ENCODE measurements around the gene BZW1. TPM values are rescaled to one million over a fixed set of nuclear protein-coding genes. Genes with fewer than 3 reads are reported as not detected.
A peak's percentile ranks its signal among the peaks of the same experiment; 100 is the strongest.
"Not testable (repeated sequence)": the region's sequence is repeated elsewhere in the genome, so short reads cannot be mapped to it uniquely, and the experiment has no call there.

Gene BZW1
- polyA plus RNA-seq, 1 of the 3 experiments (the other 2 are of a cell fraction): 131 TPM

GRCh38 chr2:200814917-200815316, 3.2 kb downstream of the BZW1 start:
- no peak overlapping the region for H2AFZ ChIP-seq (ENCODE audit: low read depth)
- H3K36me3 ChIP-seq (replicated peaks in 1 of 2; ENCODE audit: control insufficient read depth in 1 of 2, insufficient read depth in 2 of 2, low read length in 1 of 2): peaks cover 65 to 70% of the 10 kb centered on the region in 2 experiments
- H3K4me1 ChIP-seq (ENCODE audit: control insufficient read depth in 1 of 2, insufficient read depth in 2 of 2, low read depth in 1 of 2, low read length in 1 of 2): peaks cover 12 to 20% of the 10 kb centered on the region in 2 experiments; a peak in 3 of 4 replicates
- TF ChIP-seq MAX (IDR thresholded peaks at IDR 0.05; ENCODE audit: low read depth): no peak
- TF ChIP-seq CTCF (IDR thresholded peaks at IDR 0.05): no peak
- TF ChIP-seq ZBTB33 (IDR thresholded peaks at IDR 0.05; ENCODE audit: borderline replicate concordance, low read depth): no peak
- no peak for TF ChIP-seq RAD21 (IDR thresholded peaks at IDR 0.05; ENCODE audit: low read length)
- TF ChIP-seq PBX3 (IDR thresholded peaks at IDR 0.05): no peak
- no peak for TF ChIP-seq MEF2A (IDR thresholded peaks at IDR 0.05; ENCODE audit: borderline replicate concordance, low read depth)
- TF ChIP-seq SMC3 (IDR thresholded peaks at IDR 0.05; ENCODE audit: low read depth, low read length): no peak
- WGBS (ENCODE audit: low lambda C conversion rate): 100% methylated on average over 1 of the region's 1 CpG
- ChIA-PET CTCF (interaction anchor here (0.7 to 2.2 kb wide), 3 partner anchors 12 to 104 kb away, joined by 3 to 6 read pairs (median 5); no protein-coding TSS in a partner anchor), POLR2A (no interaction called here)
- H3F3A ChIP-seq (replicated peaks; ENCODE audit: insufficient read depth): peaks cover 24% of the 10 kb centered on the region
- H3K79me2 ChIP-seq (ENCODE audit: insufficient read depth): peaks cover 79% of the 10 kb centered on the region
- H3K27ac ChIP-seq (ENCODE audit: low read depth in 2 of 2, low read length in 1 of 2): no peak overlapping the region
- no peak overlapping the region; the same call in 1 of the 2 replicates for H3K9ac ChIP-seq
- no peak for DNase-seq
- peaks cover 45% of the 10 kb centered on the region for H4K20me1 ChIP-seq (ENCODE audit: insufficient read depth)
- H3K9me3 ChIP-seq: no peaks in the 10 kb centered on the region
- H3K27me3 ChIP-seq (ENCODE audit: insufficient read depth): no peaks in the 10 kb centered on the region
- H3K9me2 ChIP-seq: no peaks in the 10 kb centered on the region
- no peak overlapping the region for H3K4me2 ChIP-seq
- H3K4me3 ChIP-seq (ENCODE audit: low read depth in 2 of 2, low read length in 1 of 2): no peak overlapping the region

- POLR2A ChIA-PET; H3K9me3 ChIP-seq; H3K4me3 ChIP-seq (ENCODE audit: low read depth in 2 of 2, low read length in 1 of 2); H3K4me2 ChIP-seq; H3K9ac ChIP-seq; H3K9me2 ChIP-seq; H3K4me1 ChIP-seq (ENCODE audit: control insufficient read depth in 1 of 2, insufficient read depth in 2 of 2, low read depth in 1 of 2, low read length in 1 of 2); H3K27me3 ChIP-seq (ENCODE audit: insufficient read depth); H2AFZ ChIP-seq (ENCODE audit: low read depth); DNase-seq: not testable (repeated sequence)
- peaks cover 24% of the 10 kb centered on the region for H3F3A ChIP-seq (replicated peaks; ENCODE audit: insufficient read depth)
- peak overlapping the region in 1 of 2 experiments; percentile 10; a peak in 1 of 4 replicates for H3K27ac ChIP-seq (ENCODE audit: low read depth in 2 of 2, low read length in 1 of 2)
- H3K79me2 ChIP-seq (ENCODE audit: insufficient read depth): peaks cover 64% of the 10 kb centered on the region
- H3K36me3 ChIP-seq (replicated peaks in 1 of 2; ENCODE audit: control insufficient read depth in 1 of 2, insufficient read depth in 2 of 2, low read length in 1 of 2): peaks cover 75 to 82% of the 10 kb centered on the region in 2 experiments
- peaks cover 30% of the 10 kb centered on the region for H4K20me1 ChIP-seq (ENCODE audit: insufficient read depth)
- 77% methylated on average over 3 of the region's 3 CpGs for WGBS (ENCODE audit: low lambda C conversion rate)
- CTCF ChIA-PET: interaction anchor here (0.7 to 1.4 kb wide), 4 partner anchors 10 to 115 kb away, joined by 3 to 6 read pairs (median 3); no protein-coding TSS in a partner anchor
These were observed 7.0 kb downstream of the BZW1 start for GRCh38 chr2:200818732-200819131.
